Measurements from ENCODE around the gene SUCO. TPM values are rescaled to one million over a fixed set of nuclear protein-coding genes. Genes with fewer than 3 reads are reported as not detected.

Gene SUCO
- total and polyA plus RNA-seq, 2 of the 13 experiments (the other 11 are each of a cell fraction or from before 2014, with no cell fraction given): 12.6 to 25.5 TPM

GRCh38 chr1:172656576-172656975 is 123.6 kb downstream of the SUCO start (continued):
- TF ChIP-seq SOX13 (IDR thresholded peaks at IDR 0.05): no peak
- TF ChIP-seq SOX13 (CRISPR knock-in tag; conservative IDR thresholded peaks at IDR 0.05 in 1 of 2, IDR thresholded peaks at IDR 0.05 in 1 of 2): no peak
- TF ChIP-seq POLR2AphosphoS5 (IDR thresholded peaks at IDR 0.05; ENCODE audit: low read depth, low read length): no peak
- TF ChIP-seq KDM2A (CRISPR knock-in tag; IDR thresholded peaks at IDR 0.05; ENCODE audit: borderline replicate concordance, low read depth): no peak

GRCh38 chr1:172657586-172657985 is 124.6 kb downstream of the SUCO start:
- 0% methylated on average over 1 of the region's 1 CpG for WGBS (ENCODE audit: low lambda C conversion rate)
- intact Hi-C loops (cut with micrococcal nuclease; ENCODE audit: unreplicated experiment) (no loop called here), in situ Hi-C loops (cut with HindIII; ENCODE audit: extremely low pct_ligation_motif_present, low pct_unique_long_range_greater_than_20kb) (no loop called here)
- H3K9ac ChIP-seq (ENCODE audit: insufficient read depth, low read depth, low read length): no peak overlapping the region
- BruUV-seq (replicated peaks): no TSS peak
- H3K36me3 ChIP-seq (replicated peaks in 1 of 2; ENCODE audit: control insufficient read depth in 1 of 2, insufficient read depth in 2 of 2, low read length in 2 of 2): no peaks in the 10 kb centered on the region
- FAIRE-seq (no peak), ATAC-seq (no peak), DNase-seq (ENCODE audit: low spot score) (no peak)
- ChIA-PET POLR2A (no interaction called here), CTCF (ENCODE audit: low intra/inter-chr PET ratio, low total read pairs) (no interaction called here)
- H3K79me2 ChIP-seq (ENCODE audit: insufficient read depth, low read length): no peaks in the 10 kb centered on the region
- peaks cover 0 to under 1% of the 10 kb centered on the region in 2 experiments; a peak in 1 of 5 replicates for H3K27me3 ChIP-seq (ENCODE audit: control insufficient read depth in 1 of 2, insufficient read depth in 2 of 2, low read length in 2 of 2)
- no peaks in the 10 kb centered on the region for H3K9me3 ChIP-seq (ENCODE audit: low read length)
- no peaks in the 10 kb centered on the region for H4K20me1 ChIP-seq (ENCODE audit: insufficient read depth, low read length)
- no peak overlapping the region for H3K4me3 ChIP-seq (replicated peaks in 1 of 3; ENCODE audit: insufficient read depth in 1 of 3, low read depth in 2 of 3, low read length in 3 of 3)
- no peak overlapping the region for H3K27ac ChIP-seq (ENCODE audit: extremely low read length, insufficient read depth, low read length)
- no peak overlapping the region for H3K4me2 ChIP-seq (ENCODE audit: low read depth, low read length)
- H2AFZ ChIP-seq (ENCODE audit: low read length): no peak overlapping the region
- no peaks in the 10 kb centered on the region for H3K4me1 ChIP-seq (ENCODE audit: insufficient read depth, low read length)
- no peak for TF ChIP-seq KDM4B (CRISPR knock-in tag; IDR thresholded peaks at IDR 0.05)
- TF ChIP-seq TMF1 (CRISPR knock-in tag; IDR thresholded peaks at IDR 0.05; ENCODE audit: low read depth): no peak
- TF ChIP-seq MAFF (IDR thresholded peaks at IDR 0.05; ENCODE audit: low read depth, low read length): no peak
- no peak for TF ChIP-seq ZBTB2 (CRISPR knock-in tag; IDR thresholded peaks at IDR 0.05; ENCODE audit: low read depth)
- no peak for TF ChIP-seq ZNF253 (CRISPR knock-in tag; IDR thresholded peaks at IDR 0.05; ENCODE audit: borderline replicate concordance)
- no peak for TF ChIP-seq ZNF451 (CRISPR knock-in tag; IDR thresholded peaks at IDR 0.05)
- no peak for TF ChIP-seq NCOR1 (IDR thresholded peaks at IDR 0.05; ENCODE audit: borderline replicate concordance, low read length)
- no peak for TF ChIP-seq ZNF18 (CRISPR knock-in tag; IDR thresholded peaks at IDR 0.05; ENCODE audit: insufficient replicate concordance)
- TF ChIP-seq GATAD1 (CRISPR knock-in tag; IDR thresholded peaks at IDR 0.05): no peak
- TF ChIP-seq CBX5 (CRISPR knock-in tag; IDR thresholded peaks at IDR 0.05; ENCODE audit: borderline replicate concordance): no peak
- no peak for TF ChIP-seq ZBTB43 (CRISPR knock-in tag; conservative IDR thresholded peaks at IDR 0.05)
- TF ChIP-seq ZBTB33 (CRISPR knock-in tag; IDR thresholded peaks at IDR 0.05): no peak
- no peak for TF ChIP-seq ZNF839 (CRISPR knock-in tag; IDR thresholded peaks at IDR 0.05; ENCODE audit: borderline replicate concordance)
- no peak for TF ChIP-seq AGO1 (IDR thresholded peaks at IDR 0.05; ENCODE audit: low read depth, low read length, poor library complexity, severe bottlenecking)

Measured in HepG2 (cell line).